HepG2 (cell line): ENCODE results near the gene ZKSCAN1. TPM values are rescaled to one million over a fixed set of nuclear protein-coding genes. Genes with fewer than 3 reads are reported as not detected.

Experiments used
- AKAP8 ChIP-seq: sonication (generic); formaldehyde crosslinking; IDR thresholded peaks from 2 replicates; pipeline ENCODE4 v1.5.1; 2020; ENCODE audit warnings: mild to moderate bottlenecking, missing genetic modification reagents
- ARID2 ChIP-seq: sonication (generic); formaldehyde crosslinking; IDR thresholded peaks from 2 replicates; pipeline ENCODE4 v1.8.1; 2022; ENCODE audit warnings: mild to moderate bottlenecking, missing genetic modification reagents, borderline replicate concordance
- FOSL1 ChIP-seq: sonication (generic); formaldehyde crosslinking; IDR thresholded peaks from 2 replicates; pipeline ENCODE4 v1.9.0; 2021; ENCODE audit warnings: missing genetic modification reagents, borderline replicate concordance
- FOXJ3 ChIP-seq: sonication (generic); formaldehyde crosslinking; IDR thresholded peaks from 2 replicates; pipeline ENCODE4 v1.4.0; 2020; ENCODE audit warnings: missing genetic modification reagents, mild to moderate bottlenecking, borderline replicate concordance
- FOXM1 ChIP-seq: sonication (generic); formaldehyde crosslinking; IDR thresholded peaks from 2 replicates; pipeline ENCODE4 v1.5.0; 2020; ENCODE audit warnings: missing genetic modification reagents
- HDAC1 ChIP-seq: sonication (generic); formaldehyde crosslinking; IDR thresholded peaks from 2 replicates; pipeline ENCODE4 v1.5.1; 2020; ENCODE audit warnings: mild to moderate bottlenecking, missing genetic modification reagents
- POLR2A ChIP-seq, 2 experiments: IDR thresholded peaks; 2 replicates each; pipeline ENCODE4 v1.6.1; 2011; ENCODE audit warnings: low read depth in 2 of 2, low read length in 2 of 2, mild to moderate bottlenecking in 1 of 2, moderate library complexity in 1 of 2; ENCODE audit not compliant: insufficient read depth in 1 of 2
- STAT5B ChIP-seq: sonication (generic); formaldehyde crosslinking; IDR thresholded peaks from 2 replicates; pipeline ENCODE4 v1.4.0; 2020; ENCODE audit warnings: missing genetic modification reagents
- ZEB1 ChIP-seq: IDR thresholded peaks from 2 replicates; pipeline ENCODE4 v1.6.1; 2012; ENCODE audit warnings: mild to moderate bottlenecking, low read depth, inconsistent platforms; ENCODE audit not compliant: insufficient replicate concordance
- ZNF260 ChIP-seq: sonication (generic); formaldehyde crosslinking; IDR thresholded peaks from 2 replicates; pipeline ENCODE4 v1.4.0; 2020; ENCODE audit warnings: missing genetic modification reagents, low read depth, mild to moderate bottlenecking, borderline replicate concordance
- ZNF292 ChIP-seq: sonication (generic); formaldehyde crosslinking; IDR thresholded peaks from 2 replicates; pipeline ENCODE4 v1.8.1; 2022; ENCODE audit warnings: mild to moderate bottlenecking, low read depth, missing genetic modification reagents, borderline replicate concordance
- ZNF382 ChIP-seq: sonication (generic); formaldehyde crosslinking; IDR thresholded peaks from 2 replicates; pipeline ENCODE4 v1.5.0; 2020; ENCODE audit warnings: missing genetic modification reagents, mild to moderate bottlenecking, borderline replicate concordance
- ZNF557 ChIP-seq: sonication (generic); formaldehyde crosslinking; IDR thresholded peaks from 2 replicates; pipeline ENCODE4 v1.4.0; 2020; ENCODE audit warnings: missing genetic modification reagents
- ZNF572 ChIP-seq: sonication (generic); formaldehyde crosslinking; IDR thresholded peaks from 2 replicates; pipeline ENCODE4 v1.5.1; 2020; ENCODE audit warnings: mild to moderate bottlenecking, missing genetic modification reagents
- ZNF577 ChIP-seq: sonication (generic); formaldehyde crosslinking; IDR thresholded peaks from 2 replicates; pipeline ENCODE4 v1.4.0; 2020; ENCODE audit warnings: mild to moderate bottlenecking, low read depth, missing genetic modification reagents, borderline replicate concordance
- ZNF598 ChIP-seq: sonication (generic); formaldehyde crosslinking; IDR thresholded peaks from 2 replicates; pipeline ENCODE4 v1.5.1; 2020; ENCODE audit warnings: mild to moderate bottlenecking, missing genetic modification reagents, borderline replicate concordance
- ZNF616 ChIP-seq: sonication (generic); formaldehyde crosslinking; IDR thresholded peaks from 2 replicates; pipeline ENCODE4 v1.5.0; 2020; ENCODE audit warnings: low read depth, mild to moderate bottlenecking, missing genetic modification reagents
- ZNF816 ChIP-seq: sonication (generic); formaldehyde crosslinking; IDR thresholded peaks from 2 replicates; pipeline ENCODE4 v1.8.0; 2022; ENCODE audit warnings: missing genetic modification reagents, mild to moderate bottlenecking, borderline replicate concordance
- ZNF83 ChIP-seq: sonication (generic); formaldehyde crosslinking; IDR thresholded peaks from 2 replicates; pipeline ENCODE4 v1.4.0; 2020; ENCODE audit warnings: missing genetic modification reagents, mild to moderate bottlenecking, borderline replicate concordance
- polyA plus RNA-seq, 8 experiments: library from polyadenylated mRNA; depleted of rRNA in 3 of 8; stranded (reverse) in 7 of 8; unstranded in 1 of 8; fragments of >200 nt; fragmentation: Illumina TruSeq in 4 of 8; extraction: Trizol in 4 of 8; gene quantifications; 2 replicates each; pipeline versions ENCODE4 v1.2.1 to v1.2.3, GENCODE V29; 2011 to 2016; ENCODE audit warnings: low read depth in 4 of 8, missing spikeins in 1 of 8, mixed read lengths in 1 of 8; ENCODE audit not compliant: insufficient read depth in 1 of 8
- total RNA-seq, 5 experiments: library from RNA; depleted of rRNA; stranded (reverse); fragments of >200 nt; fragmentation: Illumina TruSeq; extraction: Trizol; gene quantifications; 2 replicates each; pipeline ENCODE4 v1.2.3, GENCODE V29; 2016; ENCODE audit warnings: low read depth in 1 of 5
- TF ChIP-seq, protein P1 (sequence below): sonication (generic); formaldehyde crosslinking; IDR thresholded peaks from 2 replicates; pipeline ENCODE4 v1.8.1; 2023; ENCODE audit warnings: missing genetic modification reagents, inconsistent platforms, borderline replicate concordance
- TF ChIP-seq, protein P2 (sequence below): IDR thresholded peaks from 2 replicates; pipeline ENCODE4 v1.6.1; 2016; ENCODE audit warnings: low read depth, control low read depth
- TF ChIP-seq, protein P3 (sequence below): sonication (generic); formaldehyde crosslinking; conservative IDR thresholded peaks from 2 replicates; pipeline ENCODE4 v1.8.0; 2022; ENCODE audit warnings: missing genetic modification reagents
- TF ChIP-seq, protein P4 (sequence below): sonication (generic); formaldehyde crosslinking; IDR thresholded peaks from 2 replicates; pipeline ENCODE4 v1.9.0; 2021; ENCODE audit warnings: missing genetic modification reagents, borderline replicate concordance

The ZKSCAN1 gene
- total and polyA plus RNA-seq, 2 of the 13 experiments (the other 11 are each of a cell fraction or from before 2014, with no cell fraction given): 46.4 to 60.6 TPM

DNA sequence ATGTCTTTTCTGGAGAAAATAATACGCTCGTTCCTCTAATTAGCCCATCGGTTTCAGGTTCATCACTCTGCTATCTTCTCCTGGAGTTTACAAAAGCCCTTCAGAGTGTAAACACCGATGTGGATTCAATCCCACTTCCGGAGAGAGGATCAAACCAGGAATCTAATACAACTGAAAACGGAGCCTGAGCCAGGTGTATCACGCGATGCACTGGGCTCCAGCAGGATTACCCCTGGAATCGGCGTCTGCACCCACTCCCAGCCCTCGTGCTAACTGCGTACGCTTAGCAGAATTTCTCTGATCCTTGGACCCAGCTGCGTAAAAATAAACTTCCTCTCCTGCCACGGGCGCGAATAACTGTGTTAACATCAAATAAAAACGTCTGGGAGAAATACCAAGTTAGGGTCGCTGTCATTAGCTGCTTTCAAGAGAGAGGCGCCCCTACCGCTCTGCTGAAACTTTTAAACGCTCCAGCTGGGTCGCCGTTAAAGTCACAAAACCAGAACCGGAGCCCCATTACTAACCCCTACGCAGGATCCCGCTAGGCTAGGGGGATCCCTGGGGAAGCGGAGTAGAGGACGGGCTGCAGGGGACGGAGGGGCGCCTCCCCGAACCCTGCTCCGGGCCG lies 65.6 kb downstream of the ZKSCAN1 start (continued):
- TF ChIP-seq, protein P1, sequence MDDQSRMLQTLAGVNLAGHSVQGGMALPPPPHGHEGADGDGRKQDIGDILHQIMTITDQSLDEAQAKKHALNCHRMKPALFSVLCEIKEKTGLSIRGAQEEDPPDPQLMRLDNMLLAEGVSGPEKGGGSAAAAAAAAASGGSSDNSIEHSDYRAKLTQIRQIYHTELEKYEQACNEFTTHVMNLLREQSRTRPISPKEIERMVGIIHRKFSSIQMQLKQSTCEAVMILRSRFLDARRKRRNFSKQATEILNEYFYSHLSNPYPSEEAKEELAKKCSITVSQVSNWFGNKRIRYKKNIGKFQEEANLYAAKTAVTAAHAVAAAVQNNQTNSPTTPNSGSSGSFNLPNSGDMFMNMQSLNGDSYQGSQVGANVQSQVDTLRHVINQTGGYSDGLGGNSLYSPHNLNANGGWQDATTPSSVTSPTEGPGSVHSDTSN (CRISPR knock-in tag): no peak
- no peak for TF ChIP-seq ZNF292 (CRISPR knock-in tag)
- TF ChIP-seq STAT5B (CRISPR knock-in tag): no peak
- TF ChIP-seq ZNF260: no peak
- no peak for TF ChIP-seq AKAP8 (CRISPR knock-in tag)
- TF ChIP-seq ZNF572 (CRISPR knock-in tag): no peak
- no peak for TF ChIP-seq ZNF616 (CRISPR knock-in tag)
- TF ChIP-seq ARID2 (CRISPR knock-in tag): no peak
- TF ChIP-seq, protein P2, sequence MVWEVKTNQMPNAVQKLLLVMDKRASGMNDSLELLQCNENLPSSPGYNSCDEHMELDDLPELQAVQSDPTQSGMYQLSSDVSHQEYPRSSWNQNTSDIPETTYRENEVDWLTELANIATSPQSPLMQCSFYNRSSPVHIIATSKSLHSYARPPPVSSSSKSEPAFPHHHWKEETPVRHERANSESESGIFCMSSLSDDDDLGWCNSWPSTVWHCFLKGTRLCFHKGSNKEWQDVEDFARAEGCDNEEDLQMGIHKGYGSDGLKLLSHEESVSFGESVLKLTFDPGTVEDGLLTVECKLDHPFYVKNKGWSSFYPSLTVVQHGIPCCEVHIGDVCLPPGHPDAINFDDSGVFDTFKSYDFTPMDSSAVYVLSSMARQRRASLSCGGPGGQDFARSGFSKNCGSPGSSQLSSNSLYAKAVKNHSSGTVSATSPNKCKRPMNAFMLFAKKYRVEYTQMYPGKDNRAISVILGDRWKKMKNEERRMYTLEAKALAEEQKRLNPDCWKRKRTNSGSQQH (CRISPR knock-in tag): 0 out of 2 replicates have a peak, but pooled peaks have one; percentile 5
- TF ChIP-seq HDAC1 (CRISPR knock-in tag): no peak
- TF ChIP-seq ZNF382 (CRISPR knock-in tag): no peak
- no peak for TF ChIP-seq ZNF577 (CRISPR knock-in tag)
- TF ChIP-seq POLR2A (IDR thresholded peaks at IDR 0.05; ENCODE audit: insufficient read depth in 1 of 2, low read depth in 2 of 2, low read length in 2 of 2): peak; percentile 24 to 76; a peak in 2 of 4 replicates
- TF ChIP-seq ZNF816 (CRISPR knock-in tag): no peak
- no peak for TF ChIP-seq FOXM1 (CRISPR knock-in tag)
- TF ChIP-seq ZNF557 (CRISPR knock-in tag): 0 out of 2 replicates have a peak, but pooled peaks have one; percentile 2
- TF ChIP-seq FOXJ3 (CRISPR knock-in tag): peak; percentile 43; the same call in 1 of the 2 replicates
- TF ChIP-seq ZEB1: no peak
- TF ChIP-seq ZNF598 (CRISPR knock-in tag): no peak
- TF ChIP-seq, protein P3, sequence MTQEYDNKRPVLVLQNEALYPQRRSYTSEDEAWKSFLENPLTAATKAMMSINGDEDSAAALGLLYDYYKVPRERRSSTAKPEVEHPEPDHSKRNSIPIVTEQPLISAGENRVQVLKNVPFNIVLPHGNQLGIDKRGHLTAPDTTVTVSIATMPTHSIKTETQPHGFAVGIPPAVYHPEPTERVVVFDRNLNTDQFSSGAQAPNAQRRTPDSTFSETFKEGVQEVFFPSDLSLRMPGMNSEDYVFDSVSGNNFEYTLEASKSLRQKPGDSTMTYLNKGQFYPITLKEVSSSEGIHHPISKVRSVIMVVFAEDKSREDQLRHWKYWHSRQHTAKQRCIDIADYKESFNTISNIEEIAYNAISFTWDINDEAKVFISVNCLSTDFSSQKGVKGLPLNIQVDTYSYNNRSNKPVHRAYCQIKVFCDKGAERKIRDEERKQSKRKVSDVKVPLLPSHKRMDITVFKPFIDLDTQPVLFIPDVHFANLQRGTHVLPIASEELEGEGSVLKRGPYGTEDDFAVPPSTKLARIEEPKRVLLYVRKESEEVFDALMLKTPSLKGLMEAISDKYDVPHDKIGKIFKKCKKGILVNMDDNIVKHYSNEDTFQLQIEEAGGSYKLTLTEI (CRISPR knock-in tag): no peak
- no peak for TF ChIP-seq FOSL1 (CRISPR knock-in tag)
- TF ChIP-seq ZNF83 (CRISPR knock-in tag): no peak
- TF ChIP-seq, protein P4, sequence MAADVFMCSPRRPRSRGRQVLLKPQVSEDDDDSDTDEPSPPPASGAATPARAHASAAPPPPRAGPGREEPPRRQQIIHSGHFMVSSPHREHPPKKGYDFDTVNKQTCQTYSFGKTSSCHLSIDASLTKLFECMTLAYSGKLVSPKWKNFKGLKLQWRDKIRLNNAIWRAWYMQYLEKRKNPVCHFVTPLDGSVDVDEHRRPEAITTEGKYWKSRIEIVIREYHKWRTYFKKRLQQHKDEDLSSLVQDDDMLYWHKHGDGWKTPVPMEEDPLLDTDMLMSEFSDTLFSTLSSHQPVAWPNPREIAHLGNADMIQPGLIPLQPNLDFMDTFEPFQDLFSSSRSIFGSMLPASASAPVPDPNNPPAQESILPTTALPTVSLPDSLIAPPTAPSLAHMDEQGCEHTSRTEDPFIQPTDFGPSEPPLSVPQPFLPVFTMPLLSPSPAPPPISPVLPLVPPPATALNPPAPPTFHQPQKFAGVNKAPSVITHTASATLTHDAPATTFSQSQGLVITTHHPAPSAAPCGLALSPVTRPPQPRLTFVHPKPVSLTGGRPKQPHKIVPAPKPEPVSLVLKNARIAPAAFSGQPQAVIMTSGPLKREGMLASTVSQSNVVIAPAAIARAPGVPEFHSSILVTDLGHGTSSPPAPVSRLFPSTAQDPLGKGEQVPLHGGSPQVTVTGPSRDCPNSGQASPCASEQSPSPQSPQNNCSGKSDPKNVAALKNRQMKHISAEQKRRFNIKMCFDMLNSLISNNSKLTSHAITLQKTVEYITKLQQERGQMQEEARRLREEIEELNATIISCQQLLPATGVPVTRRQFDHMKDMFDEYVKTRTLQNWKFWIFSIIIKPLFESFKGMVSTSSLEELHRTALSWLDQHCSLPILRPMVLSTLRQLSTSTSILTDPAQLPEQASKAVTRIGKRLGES (CRISPR knock-in tag): no peak
